Type B pancreatic cell (in vitro differentiated cells): ENCODE results near the gene NUF2. TPM values are rescaled to one million over a fixed set of nuclear protein-coding genes. Genes with fewer than 3 reads are reported as not detected.

Experiments
- DNase-seq: peaks from one replicate; pipeline ENCODE4 v3.0.0; 2021; ENCODE audit warnings: mixed read lengths; ENCODE audit not compliant: unreplicated experiment; ENCODE audit errors: extremely low spot score
- H3K27ac Mint-ChIP-seq: 2 replicates; pipeline ENCODE4 v1.8.0; 2021; ENCODE audit warnings: mild to moderate bottlenecking, mixed read lengths
- H3K27me3 Mint-ChIP-seq: 2 replicates; pipeline ENCODE4 v1.8.0; 2021; ENCODE audit warnings: mixed read lengths
- H3K36me3 Mint-ChIP-seq: 2 replicates; pipeline ENCODE4 v1.8.0; 2021; ENCODE audit warnings: mixed read lengths
- H3K4me1 Mint-ChIP-seq: one replicate; pipeline ENCODE4 v1.8.0; 2021; ENCODE audit warnings: mixed read lengths; ENCODE audit not compliant: unreplicated experiment
- H3K4me3 Mint-ChIP-seq: 2 replicates; pipeline ENCODE4 v1.8.0; 2021; ENCODE audit warnings: mild to moderate bottlenecking, mixed read lengths
- H3K9me3 Mint-ChIP-seq: 2 replicates; pipeline ENCODE4 v1.8.0; 2021; ENCODE audit warnings: mixed read lengths
- total RNA-seq: library from RNA; stranded (reverse); gene quantifications from 2 replicates; pipeline ENCODE4 v1.2.1, GENCODE V29; 2021; ENCODE audit warnings: low replicate concordance
- TF ChIP-seq, protein P1 (sequence below): fragments of 200-600 bp; sonication (generic); conservative IDR thresholded peaks from 2 replicates; pipeline ENCODE4 v1.5.0; 2021; ENCODE audit warnings: antibody characterized with exemption, mild to moderate bottlenecking

The NUF2 gene
- total RNA-seq, 1 donor from 2014 or later: 26.5 TPM

DNA sequence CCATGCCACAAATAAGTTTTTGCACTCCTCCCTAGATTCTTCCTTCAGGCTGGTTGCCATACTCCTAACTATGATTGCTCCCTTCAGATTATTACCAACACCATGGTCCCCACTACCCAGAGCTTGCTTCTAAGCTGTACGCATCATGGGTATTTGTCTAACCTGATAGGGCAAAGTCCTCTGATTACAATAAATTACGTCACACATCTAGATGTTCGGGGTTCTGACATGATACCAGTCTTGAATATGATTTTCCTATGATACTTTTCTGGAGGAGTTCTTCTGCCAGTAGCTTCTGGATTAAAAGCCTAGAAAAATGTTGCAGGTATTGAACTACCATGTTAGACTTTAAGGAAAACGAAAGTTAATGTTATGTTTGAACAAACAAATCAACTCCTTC is 67.2 kb downstream of the NUF2 start:
- TF ChIP-seq, protein P1, sequence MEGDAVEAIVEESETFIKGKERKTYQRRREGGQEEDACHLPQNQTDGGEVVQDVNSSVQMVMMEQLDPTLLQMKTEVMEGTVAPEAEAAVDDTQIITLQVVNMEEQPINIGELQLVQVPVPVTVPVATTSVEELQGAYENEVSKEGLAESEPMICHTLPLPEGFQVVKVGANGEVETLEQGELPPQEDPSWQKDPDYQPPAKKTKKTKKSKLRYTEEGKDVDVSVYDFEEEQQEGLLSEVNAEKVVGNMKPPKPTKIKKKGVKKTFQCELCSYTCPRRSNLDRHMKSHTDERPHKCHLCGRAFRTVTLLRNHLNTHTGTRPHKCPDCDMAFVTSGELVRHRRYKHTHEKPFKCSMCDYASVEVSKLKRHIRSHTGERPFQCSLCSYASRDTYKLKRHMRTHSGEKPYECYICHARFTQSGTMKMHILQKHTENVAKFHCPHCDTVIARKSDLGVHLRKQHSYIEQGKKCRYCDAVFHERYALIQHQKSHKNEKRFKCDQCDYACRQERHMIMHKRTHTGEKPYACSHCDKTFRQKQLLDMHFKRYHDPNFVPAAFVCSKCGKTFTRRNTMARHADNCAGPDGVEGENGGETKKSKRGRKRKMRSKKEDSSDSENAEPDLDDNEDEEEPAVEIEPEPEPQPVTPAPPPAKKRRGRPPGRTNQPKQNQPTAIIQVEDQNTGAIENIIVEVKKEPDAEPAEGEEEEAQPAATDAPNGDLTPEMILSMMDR: no peak
- DNase-seq: no peak
- Mint-ChIP-seq H3K27ac (no peak overlapping the region), H3K4me1 (no peaks in the 10 kb centered on the region), H3K36me3 (no peaks in the 10 kb centered on the region), H3K9me3 (peaks cover 2% of the 10 kb centered on the region), H3K4me3 (no peak overlapping the region), H3K27me3 (no peaks in the 10 kb centered on the region)

DNA sequence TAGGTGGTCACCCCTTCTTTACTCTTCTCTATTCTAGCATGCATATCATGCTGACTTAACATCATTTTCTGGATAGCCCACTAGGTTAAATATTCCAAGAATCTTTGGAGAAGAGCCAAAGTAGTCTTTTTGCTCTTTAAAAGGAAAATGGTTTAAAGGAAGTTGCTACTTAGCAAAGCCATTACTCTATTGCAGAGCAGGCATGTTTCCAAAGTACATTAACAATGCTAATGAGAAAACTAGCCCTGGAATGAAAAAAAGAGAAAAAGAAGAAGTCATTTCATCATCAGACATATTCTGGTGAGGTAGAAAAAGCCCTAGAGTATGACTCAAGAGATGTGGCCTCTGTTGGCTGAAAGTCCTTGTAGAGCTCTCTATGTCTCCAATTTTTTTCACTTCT is 74.0 kb downstream of the NUF2 start:
- Mint-ChIP-seq H3K36me3 (no peaks in the 10 kb centered on the region), H3K4me3 (no peak overlapping the region), H3K9me3 (peaks cover 5% of the 10 kb centered on the region), H3K4me1 (no peaks in the 10 kb centered on the region), H3K27me3 (no peaks in the 10 kb centered on the region), H3K27ac (no peak overlapping the region)
- DNase-seq: no peak
- TF ChIP-seq, protein P1: no peak

DNA sequence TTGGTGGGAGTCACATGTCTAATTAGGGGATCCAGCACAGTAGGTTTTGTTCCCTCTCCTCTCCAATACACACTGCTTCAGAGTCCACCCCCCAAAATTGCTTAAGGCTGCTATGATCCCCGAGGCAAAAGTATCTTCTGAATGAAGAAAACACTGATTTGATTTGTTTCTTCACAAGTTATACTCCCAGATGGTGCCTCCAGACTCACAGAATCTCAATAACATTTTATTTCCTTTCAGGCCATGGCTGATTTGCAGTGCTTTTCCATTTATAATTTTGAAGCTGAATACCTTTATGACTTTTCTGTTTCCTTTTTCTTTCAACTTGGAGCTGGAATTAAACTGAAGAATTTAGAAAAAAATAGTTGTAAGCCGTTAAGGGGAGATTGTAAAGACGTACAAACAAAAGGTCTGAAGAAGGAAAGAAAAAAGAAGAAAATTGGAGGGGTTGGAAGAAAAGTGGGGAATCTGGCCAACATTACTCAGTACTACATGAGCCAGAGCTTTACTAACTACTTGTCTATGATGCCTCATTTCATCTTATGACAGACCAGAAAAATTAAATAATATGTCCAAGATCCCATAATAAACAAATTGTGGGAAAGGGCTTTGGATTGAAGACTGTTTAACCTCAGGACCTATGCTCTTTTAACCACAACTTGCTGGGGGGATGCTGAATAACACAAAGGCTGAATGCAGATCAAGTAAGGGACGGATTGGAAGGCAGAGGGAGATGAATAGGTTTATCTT is 75.9 kb downstream of the NUF2 start:
- H3K36me3 Mint-ChIP-seq: no peaks in the 10 kb centered on the region
- no peaks in the 10 kb centered on the region for H3K27me3 Mint-ChIP-seq
- no peak for DNase-seq
- H3K4me3 Mint-ChIP-seq: no peak overlapping the region
- TF ChIP-seq, protein P1: no peak
- no peak overlapping the region for H3K27ac Mint-ChIP-seq
- H3K4me1 Mint-ChIP-seq: no peaks in the 10 kb centered on the region
- peaks cover 9% of the 10 kb centered on the region for H3K9me3 Mint-ChIP-seq

DNA sequence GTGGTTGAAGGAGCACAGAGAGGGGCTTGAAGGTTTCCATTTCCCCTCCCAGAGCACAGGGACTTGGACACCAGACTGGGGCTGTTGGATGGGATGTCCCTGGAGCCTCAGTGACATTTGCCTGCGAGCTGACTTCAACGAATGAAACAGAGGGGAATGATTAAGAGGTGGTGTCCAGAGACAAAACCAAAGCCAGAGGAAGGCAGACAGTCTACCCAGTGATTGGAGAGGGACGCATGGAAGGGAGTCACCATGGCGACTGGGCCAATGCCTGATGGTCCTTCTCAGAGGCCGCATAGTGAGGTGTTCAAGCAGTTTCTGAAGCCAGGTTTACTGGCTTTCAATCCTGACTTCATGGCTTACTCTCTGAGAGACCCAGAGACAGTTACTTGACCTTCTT is 77.2 kb downstream of the NUF2 start:
- no peak for DNase-seq
- H3K36me3 Mint-ChIP-seq: no peaks in the 10 kb centered on the region
- no peak overlapping the region for H3K4me3 Mint-ChIP-seq
- TF ChIP-seq, protein P1: no peak
- no peak overlapping the region for H3K27ac Mint-ChIP-seq
- H3K4me1 Mint-ChIP-seq: no peaks in the 10 kb centered on the region
- no peaks in the 10 kb centered on the region for H3K27me3 Mint-ChIP-seq
- peaks cover 6% of the 10 kb centered on the region for H3K9me3 Mint-ChIP-seq

GRCh38 chr1:163399976-163400601 is 78.3 kb downstream of the NUF2 start:
- peaks cover 4% of the 10 kb centered on the region for H3K9me3 Mint-ChIP-seq
- DNase-seq: no peak
- peaks cover 7% of the 10 kb centered on the region for H3K4me1 Mint-ChIP-seq
- no peaks in the 10 kb centered on the region for H3K27me3 Mint-ChIP-seq
- no peak overlapping the region for H3K27ac Mint-ChIP-seq
- H3K36me3 Mint-ChIP-seq: no peaks in the 10 kb centered on the region
- TF ChIP-seq, protein P1: no peak
- H3K4me3 Mint-ChIP-seq: no peak overlapping the region
